OCI-LY1 (cell line): Measurements from ENCODE around the gene COX6A2.

Source experiments
- H2AFZ ChIP-seq: fragments of 200-600 bp; sonication (generic), shearing (Covaris generic); 2 replicates; pipeline ENCODE4 v1.6.0; 2014; ENCODE audit warnings: antibody characterized with exemption, mild to moderate bottlenecking, low read length
- H3F3A ChIP-seq: fragments of 200-600 bp; sonication (generic), shearing (Covaris generic); 2 replicates; pipeline ENCODE4 v1.6.0; 2014; ENCODE audit warnings: mild to moderate bottlenecking, antibody characterized with exemption, low read length, moderate library complexity; ENCODE audit not compliant: insufficient read depth
- H3K27ac ChIP-seq: fragments of 200-600 bp; sonication (generic); 2 replicates; pipeline ENCODE4 v1.5.1; 2014; ENCODE audit warnings: low read length, mixed run types, mild to moderate bottlenecking, low read depth; ENCODE audit not compliant: poor library complexity, severe bottlenecking
- H3K27me3 ChIP-seq: fragments of 200-600 bp; sonication (generic); 2 replicates; pipeline ENCODE4 v1.6.0; 2014; ENCODE audit warnings: antibody characterized with exemption, mild to moderate bottlenecking, low read length, moderate library complexity; ENCODE audit not compliant: insufficient read depth
- H3K36me3 ChIP-seq: fragments of 200-600 bp; sonication (generic); 2 replicates; pipeline ENCODE4 v1.6.1; 2014; ENCODE audit warnings: mild to moderate bottlenecking, antibody characterized with exemption, low read length, moderate library complexity, mixed read lengths; ENCODE audit not compliant: insufficient read depth
- H3K4me1 ChIP-seq: fragments of 200-600 bp; sonication (generic); 2 replicates; pipeline ENCODE4 v1.5.1; 2014; ENCODE audit warnings: mild to moderate bottlenecking, low read length, moderate library complexity; ENCODE audit not compliant: insufficient read depth, severe bottlenecking
- H3K4me2 ChIP-seq: fragments of 200-600 bp; sonication (generic), shearing (Covaris generic); 2 replicates; pipeline ENCODE4 v1.6.1; 2014; ENCODE audit warnings: low read length
- H3K4me3 ChIP-seq: fragments of 200-600 bp; sonication (generic); 2 replicates; pipeline ENCODE4 v1.5.1; 2014; ENCODE audit warnings: low read length, low read depth, mild to moderate bottlenecking, mixed read lengths; ENCODE audit not compliant: poor library complexity, severe bottlenecking
- H3K79me2 ChIP-seq: fragments of 200-600 bp; shearing (Covaris generic); 2 replicates; pipeline ENCODE4 v1.6.1; 2016; ENCODE audit warnings: mixed run types, low read length, mixed read lengths; ENCODE audit not compliant: insufficient read depth
- H3K9ac ChIP-seq: fragments of 200-600 bp; sonication (generic), shearing (Covaris generic); 2 replicates; pipeline ENCODE4 v1.6.1; 2014; ENCODE audit warnings: mild to moderate bottlenecking, low read length, mixed read lengths
- H3K9me2 ChIP-seq: fragments of 200-600 bp; sonication (generic), shearing (Covaris generic); 2 replicates; pipeline ENCODE4 v1.6.1; 2014; ENCODE audit warnings: low read depth, mild to moderate bottlenecking, low read length, mixed read lengths
- H3K9me3 ChIP-seq: fragments of 200-600 bp; shearing (Covaris generic); 2 replicates; pipeline ENCODE4 v1.6.1; 2014; ENCODE audit warnings: low read length, mixed read lengths
- H4K20me1 ChIP-seq: fragments of 200-600 bp; sonication (generic), shearing (Covaris generic); 2 replicates; pipeline ENCODE4 v1.6.0; 2016; ENCODE audit warnings: mild to moderate bottlenecking, low read length; ENCODE audit not compliant: insufficient read depth
- CTCF ChIP-seq: fragments of 200-600 bp; sonication (generic), shearing (Covaris generic); IDR thresholded peaks from 2 replicates; pipeline ENCODE4 v1.5.1; 2017; ENCODE audit warnings: mild to moderate bottlenecking, antibody characterized with exemption, low read length, moderate library complexity, mixed read lengths
- EZH2 ChIP-seq: fragments of 200-600 bp; sonication (generic), shearing (Covaris generic); IDR thresholded peaks from 2 replicates; pipeline ENCODE4 v1.8.0; 2017; ENCODE audit warnings: borderline replicate concordance, mixed run types, mild to moderate bottlenecking, antibody characterized with exemption, low read length, moderate library complexity, mixed read lengths

COX6A2 gene

GRCh38 chr16:31397096-31397660 lies 31.0 kb downstream of the COX6A2 start:
- TF ChIP-seq EZH2 (no peak), CTCF (no peak)
- H3K9me2 ChIP-seq = no peaks in the 10 kb centered on the region
- H4K20me1 ChIP-seq = no peaks in the 10 kb centered on the region
- H3K4me2 ChIP-seq = no peak overlapping the region
- no peaks in the 10 kb centered on the region; the same call in 1 of the 2 replicates for H3K36me3 ChIP-seq
- H3K4me3 ChIP-seq = no peak overlapping the region
- no peaks in the 10 kb centered on the region; the same call in 1 of the 2 replicates for H3K27me3 ChIP-seq
- H3K9ac ChIP-seq = no peak overlapping the region
- H3K79me2 ChIP-seq = no peaks in the 10 kb centered on the region
- no peaks in the 10 kb centered on the region for H3K9me3 ChIP-seq
- H2AFZ ChIP-seq = no peak overlapping the region
- H3F3A ChIP-seq = no peaks in the 10 kb centered on the region
- H3K4me1 ChIP-seq = no peaks in the 10 kb centered on the region
- no peak overlapping the region for H3K27ac ChIP-seq

- Histone ChIP-seq H4K20me1 (no peaks in the 10 kb centered on the region), H3K79me2 (no peaks in the 10 kb centered on the region), H3K27ac (no peak overlapping the region), H3K4me1 (no peaks in the 10 kb centered on the region), H3K27me3 (no peaks in the 10 kb centered on the region; the same call in 1 of the 2 replicates), H3K36me3 (no peaks in the 10 kb centered on the region), H3K9ac (no peak overlapping the region), H3K9me3 (no peaks in the 10 kb centered on the region), H3F3A (no peaks in the 10 kb centered on the region), H3K9me2 (no peaks in the 10 kb centered on the region), H2AFZ (no peak overlapping the region), H3K4me2 (no peak overlapping the region), H3K4me3 (no peak overlapping the region)
- TF ChIP-seq CTCF (no peak), EZH2 (no peak)
Observed at GRCh38 chr16:31395647-31396046, 32.5 kb downstream of the COX6A2 start.

GRCh38 chr16:31393056-31393455 lies 35.1 kb downstream of the COX6A2 start, which contains the start of gene ITGAD:
Gene ITGAD (plus strand): TSS chr16:31393335. CDS start chr16:31393361, 26 bp downstream.
- no peaks in the 10 kb centered on the region for H3K9me3 ChIP-seq
- no peak for TF ChIP-seq EZH2
- no peak for TF ChIP-seq CTCF
- H3K4me1 ChIP-seq = no peaks in the 10 kb centered on the region
- no peaks in the 10 kb centered on the region for H3K79me2 ChIP-seq
- no peaks in the 10 kb centered on the region for H4K20me1 ChIP-seq
- H2AFZ ChIP-seq = no peak within 1 kb of the TSS
- no peaks in the 10 kb centered on the region for H3K9me2 ChIP-seq
- no peaks in the 10 kb centered on the region for H3F3A ChIP-seq
- H3K27me3 ChIP-seq = no peaks in the 10 kb centered on the region
- H3K4me3 ChIP-seq = no peak within 1 kb of the TSS
- no peak within 1 kb of the TSS for H3K9ac ChIP-seq
- H3K36me3 ChIP-seq = no peaks in the 10 kb centered on the region
- no peak within 1 kb of the TSS for H3K27ac ChIP-seq
- H3K4me2 ChIP-seq = no peak within 1 kb of the TSS
